Measurements from ENCODE around the gene TFB2M.
"Not testable (repeated sequence)": the region's sequence is repeated elsewhere in the genome, so short reads cannot be mapped to it uniquely, and the experiment has no call there.

The TFB2M gene, protein sequence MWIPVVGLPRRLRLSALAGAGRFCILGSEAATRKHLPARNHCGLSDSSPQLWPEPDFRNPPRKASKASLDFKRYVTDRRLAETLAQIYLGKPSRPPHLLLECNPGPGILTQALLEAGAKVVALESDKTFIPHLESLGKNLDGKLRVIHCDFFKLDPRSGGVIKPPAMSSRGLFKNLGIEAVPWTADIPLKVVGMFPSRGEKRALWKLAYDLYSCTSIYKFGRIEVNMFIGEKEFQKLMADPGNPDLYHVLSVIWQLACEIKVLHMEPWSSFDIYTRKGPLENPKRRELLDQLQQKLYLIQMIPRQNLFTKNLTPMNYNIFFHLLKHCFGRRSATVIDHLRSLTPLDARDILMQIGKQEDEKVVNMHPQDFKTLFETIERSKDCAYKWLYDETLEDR

DNA sequence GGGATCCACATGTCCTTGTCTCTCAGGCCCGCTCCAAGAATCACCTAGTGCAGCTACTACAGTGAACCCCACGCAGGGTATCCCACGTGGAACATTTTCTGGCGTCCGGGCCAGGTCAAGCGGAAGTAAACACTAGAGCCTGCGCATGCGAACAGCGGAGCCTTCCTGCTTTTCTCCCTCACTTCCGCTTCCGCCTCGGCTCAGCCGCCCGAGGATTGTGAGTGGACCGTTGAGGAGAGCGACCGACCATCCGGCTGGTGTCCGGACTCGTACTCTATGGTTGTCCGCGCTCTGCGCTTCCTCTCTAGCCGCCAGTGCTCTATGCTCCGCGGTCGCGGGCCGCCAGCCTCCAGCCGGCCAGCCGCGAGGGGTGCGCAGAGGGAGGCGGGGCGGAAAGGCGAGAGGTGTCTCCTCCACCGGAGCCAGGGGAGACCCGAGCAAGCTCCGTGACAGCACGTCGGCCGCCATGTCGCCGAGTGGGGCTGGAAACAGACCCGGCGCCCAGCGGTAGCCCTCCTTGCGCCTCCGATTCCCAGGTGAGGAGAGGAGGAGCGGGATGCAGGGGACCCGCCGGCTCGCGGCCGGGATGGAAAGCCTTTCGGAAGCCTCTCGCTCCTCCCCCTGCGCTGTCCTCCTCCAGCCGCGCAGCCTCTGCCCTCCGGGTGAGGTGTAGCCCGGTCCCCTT, at the start of gene TFB2M, which contains the start of gene CNST:
TFB2M (minus strand) TSS at position 134 of the 685 bp plus-strand sequence; CDS start at position 11, 123 bp downstream.
CNST (plus strand) TSS at position 329 of the 685 bp plus-strand sequence. CDS start 25,107 bp downstream, outside the sequence.
- in situ Hi-C loops (cut with MboI; ENCODE audit: low sequenced_read_pairs), result no loop called here

DNA sequence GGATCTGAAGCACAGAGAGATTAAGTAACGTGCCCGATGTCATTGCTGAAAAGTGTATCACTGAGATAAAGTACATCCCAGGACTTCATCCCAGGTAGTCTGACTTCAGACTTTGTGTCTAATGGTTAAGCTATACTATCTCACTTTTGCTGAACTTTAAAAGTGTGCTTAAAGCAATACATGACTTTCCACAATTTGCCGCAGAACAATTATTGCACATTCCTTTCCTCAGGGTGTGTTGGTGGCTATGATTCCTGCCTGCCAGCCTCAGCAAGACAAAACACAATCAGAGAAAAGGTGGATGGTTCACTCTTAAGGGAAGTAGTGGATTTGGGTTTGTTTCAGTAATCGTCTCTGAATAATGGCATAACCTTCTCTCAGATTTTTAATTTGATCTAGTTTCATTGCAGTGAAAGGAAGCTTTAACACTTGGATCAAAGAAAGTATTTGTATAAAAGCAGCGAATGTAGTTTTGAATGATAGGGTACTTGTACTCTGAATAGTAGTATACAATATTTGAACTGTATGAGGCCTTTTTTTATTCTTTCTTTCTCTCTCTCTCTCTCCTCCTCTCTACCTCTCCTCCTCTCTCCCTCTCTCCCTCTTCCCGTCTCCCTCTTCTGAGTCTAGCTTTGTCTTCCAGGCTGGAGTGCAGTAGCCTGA, 47.2 kb upstream of the TFB2M start:
- in situ Hi-C loops (cut with MboI; ENCODE audit: low sequenced_read_pairs), result no loop called here

DNA sequence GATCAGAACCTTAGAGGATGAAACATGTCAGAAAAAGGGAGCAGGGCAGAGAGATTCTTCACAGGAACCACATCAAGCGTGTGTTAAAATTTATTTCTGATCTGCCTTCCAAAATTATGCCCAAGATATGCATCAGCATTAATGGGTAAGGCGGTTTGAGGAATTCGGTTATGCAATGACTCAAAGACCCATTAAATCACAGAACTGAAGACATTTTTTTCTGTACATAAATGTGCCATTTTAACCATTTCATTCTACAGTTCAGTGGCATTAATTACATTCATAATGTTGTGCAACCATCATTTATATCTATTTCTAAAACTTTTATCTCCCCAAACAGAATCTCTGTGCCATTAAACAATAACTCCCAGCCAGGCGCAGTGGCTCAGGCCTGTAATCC, 43.6 kb upstream of the TFB2M start:
- in situ Hi-C loops (cut with MboI; ENCODE audit: low sequenced_read_pairs), result no loop called here

DNA sequence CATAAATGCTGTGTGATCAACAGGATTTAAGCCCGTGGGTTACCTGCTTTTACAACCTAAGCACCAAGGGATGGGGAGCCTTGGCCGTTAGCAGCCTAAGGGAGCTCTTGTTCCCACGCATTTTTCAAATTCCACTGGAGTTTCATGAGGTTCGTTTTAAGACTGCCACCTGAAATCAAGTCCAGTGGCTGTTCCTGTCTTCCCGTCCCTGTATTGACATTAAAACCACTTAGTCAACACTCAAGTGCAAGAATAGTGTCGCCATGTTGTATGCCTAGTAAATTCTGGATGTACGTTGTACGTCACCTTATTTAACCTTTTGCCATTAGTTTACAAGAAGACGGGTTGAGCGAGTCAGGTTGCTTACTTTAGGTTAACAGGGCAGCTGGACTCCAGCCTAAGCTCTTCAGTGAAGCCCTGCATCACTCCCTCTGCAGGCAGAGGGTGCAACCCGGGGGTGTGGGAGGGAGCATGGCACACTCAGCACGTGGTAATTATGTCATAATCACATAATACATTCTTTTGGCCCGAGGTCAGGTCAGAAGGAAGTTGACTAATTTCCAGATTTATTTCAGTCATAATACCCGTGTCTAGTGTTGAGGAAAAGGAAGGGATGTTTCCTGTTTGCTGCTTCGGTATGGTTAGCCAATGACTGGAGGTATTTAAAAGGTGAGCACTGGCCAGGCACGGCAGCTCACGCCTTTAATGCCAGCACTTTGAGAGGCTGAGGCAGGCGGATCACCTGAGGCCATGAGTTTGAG, 42.7 kb upstream of the TFB2M start:
- in situ Hi-C loops (cut with MboI; ENCODE audit: low sequenced_read_pairs), result no loop called here

DNA sequence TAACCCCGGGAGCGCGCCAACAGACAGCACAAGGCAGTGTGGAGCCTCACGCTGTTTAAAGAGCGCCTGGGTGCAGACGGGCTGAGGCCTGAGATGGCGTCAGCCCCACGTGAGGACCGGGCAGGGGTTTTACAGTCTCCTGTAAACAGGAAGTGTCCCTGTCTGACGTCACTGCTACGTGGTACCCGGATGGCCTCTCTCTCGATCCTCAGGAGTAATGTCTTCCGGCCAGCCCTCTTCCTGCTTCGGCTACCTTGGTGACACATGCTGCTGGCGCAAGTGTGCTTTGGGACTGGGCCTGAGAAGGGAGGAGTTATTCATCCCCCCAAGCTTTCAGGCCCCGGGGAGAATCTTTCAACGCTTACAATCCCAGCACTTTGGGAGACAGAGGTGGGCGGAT, 41.4 kb upstream of the TFB2M start:
- in situ Hi-C loops (cut with MboI; ENCODE audit: low sequenced_read_pairs), result no loop called here

DNA sequence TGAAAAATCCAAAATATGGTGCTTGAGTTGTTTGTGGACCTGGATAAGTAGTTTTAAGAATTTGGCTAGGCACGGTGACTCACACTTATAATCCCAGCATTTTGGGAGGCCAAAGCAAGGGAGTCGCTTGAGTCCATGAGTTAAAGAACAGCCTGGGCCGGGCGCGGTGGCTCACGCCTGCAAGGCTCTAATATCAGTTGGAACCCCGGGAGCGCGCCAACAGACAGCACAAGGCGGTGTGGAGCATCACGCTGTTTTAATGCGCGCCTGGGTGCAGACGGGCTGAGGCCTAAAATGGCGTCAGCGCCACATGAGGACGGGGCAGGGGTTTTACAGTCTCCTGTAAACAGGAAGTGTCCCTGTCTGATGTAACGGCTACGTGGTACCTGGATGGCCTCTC, 39.2 kb upstream of the TFB2M start:
- in situ Hi-C loops (cut with MboI; ENCODE audit: low sequenced_read_pairs), result not testable (repeated sequence)

DNA sequence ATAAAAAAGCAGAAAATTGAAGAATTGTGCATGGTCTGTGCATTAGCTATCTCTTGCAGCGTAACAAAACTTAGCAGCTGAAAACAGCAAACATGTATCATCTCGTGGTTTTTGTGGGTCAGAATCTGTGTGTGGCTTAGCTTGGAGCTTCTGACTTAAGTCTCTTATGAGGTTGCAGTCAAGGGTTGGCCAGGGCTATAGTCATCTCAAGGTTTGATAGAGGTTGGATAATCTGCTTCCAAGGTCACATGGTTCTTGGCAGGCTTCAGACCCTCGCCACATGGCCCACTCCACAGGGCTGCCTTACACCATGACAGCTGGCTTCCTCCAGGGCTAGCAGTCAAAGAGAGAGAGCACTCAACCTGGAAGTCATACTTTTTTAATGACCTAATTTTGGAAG, 36.1 kb upstream of the TFB2M start:
- in situ Hi-C loops (cut with MboI; ENCODE audit: low sequenced_read_pairs), result no loop called here

DNA sequence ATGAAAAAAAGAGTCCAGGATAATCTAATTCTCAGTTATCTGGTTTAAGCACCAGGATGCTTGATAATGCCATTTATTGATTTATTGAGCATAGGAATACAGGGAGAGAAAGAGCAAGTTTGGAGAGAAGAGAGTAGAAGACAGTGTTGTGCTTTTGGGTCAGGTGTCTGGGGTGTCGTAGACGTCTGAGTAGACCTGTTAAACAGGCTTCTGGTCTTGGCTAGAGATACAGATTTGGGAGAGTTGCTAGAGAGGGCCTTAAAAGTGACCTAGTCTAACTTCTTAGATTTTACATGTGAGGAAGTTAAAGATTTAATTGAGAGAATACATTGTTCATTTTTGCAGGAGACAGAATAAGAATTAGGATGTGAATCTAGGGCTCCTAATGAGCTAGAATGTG, 34.5 kb upstream of the TFB2M start:
- in situ Hi-C loops (cut with MboI; ENCODE audit: low sequenced_read_pairs), result no loop called here

DNA sequence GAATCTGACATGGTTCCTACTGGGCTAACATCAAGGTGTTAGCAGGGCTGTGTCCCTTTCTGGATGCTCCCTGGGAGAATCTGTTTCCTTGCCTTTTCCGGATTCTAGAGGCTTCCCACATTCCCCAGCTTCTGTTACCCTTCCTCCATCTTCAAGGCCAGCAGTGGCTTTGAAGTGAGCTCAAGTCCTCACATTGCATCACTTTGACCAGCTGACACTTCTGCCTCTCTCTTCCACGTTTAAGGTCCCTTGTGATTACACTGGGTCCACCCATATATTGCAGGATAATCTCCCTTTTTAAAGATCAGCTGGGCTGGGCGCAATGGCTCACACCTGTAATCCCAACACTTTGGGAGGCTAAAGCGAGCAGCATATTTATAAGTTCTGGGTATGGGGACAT, 33.3 kb upstream of the TFB2M start:
- in situ Hi-C loops (cut with MboI; ENCODE audit: low sequenced_read_pairs), result no loop called here

DNA sequence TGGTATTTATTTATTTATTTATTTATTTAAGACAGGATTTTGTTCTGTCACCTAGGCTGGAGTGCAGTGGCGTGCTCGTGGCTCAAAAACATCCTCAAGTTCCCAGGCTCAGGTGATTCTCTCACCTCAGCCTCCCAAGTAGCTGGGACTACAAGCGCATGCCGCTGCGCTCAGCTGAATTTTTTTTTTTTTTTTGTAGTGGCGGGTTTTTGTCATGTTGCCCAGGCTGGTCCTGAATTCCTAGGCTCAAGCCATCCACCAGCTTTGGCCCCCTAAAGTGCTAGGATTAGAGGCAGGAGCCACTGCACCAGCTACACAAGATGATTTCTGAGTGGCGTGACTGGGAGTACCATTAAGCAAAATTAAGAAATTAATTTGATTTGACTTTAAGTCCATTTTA, 31.9 kb upstream of the TFB2M start:
- in situ Hi-C loops (cut with MboI; ENCODE audit: low sequenced_read_pairs), result no loop called here

DNA sequence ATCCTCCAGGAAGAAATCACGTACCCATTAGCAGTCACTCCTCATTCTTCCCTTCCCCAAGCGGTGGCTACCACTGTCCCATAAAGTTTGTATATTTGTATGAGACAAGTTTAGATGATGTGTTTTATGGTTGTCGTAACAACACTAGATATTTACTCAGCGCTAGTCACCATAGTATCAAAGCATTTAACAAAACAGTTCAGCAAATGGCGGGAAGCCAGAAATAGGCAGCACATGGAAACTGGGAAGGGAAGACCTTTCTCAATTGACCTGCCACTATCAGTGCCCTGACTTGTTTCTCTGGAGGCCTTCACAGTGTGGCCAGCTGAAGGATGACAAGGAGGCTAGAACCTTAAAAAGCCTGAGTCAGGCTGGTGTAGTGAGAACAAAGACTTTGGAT, 31.3 kb upstream of the TFB2M start:
- in situ Hi-C loops (cut with MboI; ENCODE audit: low sequenced_read_pairs), result no loop called here

DNA sequence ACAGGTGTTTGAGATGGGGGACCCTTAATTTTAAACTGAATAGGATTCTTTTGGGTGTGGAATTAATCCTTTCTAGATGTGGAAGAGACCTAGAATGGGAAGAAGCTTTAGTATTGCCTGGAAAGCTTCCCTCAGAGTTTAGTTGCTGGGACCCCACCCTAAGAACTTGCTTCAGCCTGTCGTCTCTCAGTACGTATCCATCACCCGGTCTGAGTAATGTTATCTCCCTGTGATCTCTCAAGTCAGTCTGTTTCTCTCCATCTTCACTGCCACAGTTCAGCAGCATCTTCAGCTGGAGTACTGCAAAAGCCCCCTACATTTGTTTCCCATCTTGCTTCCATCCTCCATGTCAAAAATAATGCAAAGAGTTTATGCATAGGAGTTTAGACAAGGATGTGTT, 29.1 kb upstream of the TFB2M start:
- in situ Hi-C loops (cut with MboI; ENCODE audit: low sequenced_read_pairs), result no loop called here

DNA sequence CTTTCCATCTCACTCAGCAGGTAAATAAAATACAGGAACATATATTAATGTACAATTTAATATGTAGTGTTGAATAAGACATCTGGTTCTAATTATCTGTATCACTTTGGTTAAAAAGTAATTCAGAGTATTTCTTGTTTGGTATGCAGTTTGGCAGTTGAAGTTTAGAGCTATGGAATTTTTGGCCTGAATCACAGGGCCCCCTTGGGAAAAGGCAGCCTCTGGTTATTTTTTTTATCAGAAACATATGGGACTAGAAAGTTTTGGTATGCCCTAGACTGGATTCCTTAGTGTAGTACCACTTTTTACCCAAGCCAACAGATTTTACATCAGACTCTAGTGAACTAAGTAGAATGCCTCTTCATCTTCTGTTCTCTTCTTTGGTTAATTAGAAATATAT, 26.6 kb upstream of the TFB2M start:
- in situ Hi-C loops (cut with MboI; ENCODE audit: low sequenced_read_pairs), result no loop called here

DNA sequence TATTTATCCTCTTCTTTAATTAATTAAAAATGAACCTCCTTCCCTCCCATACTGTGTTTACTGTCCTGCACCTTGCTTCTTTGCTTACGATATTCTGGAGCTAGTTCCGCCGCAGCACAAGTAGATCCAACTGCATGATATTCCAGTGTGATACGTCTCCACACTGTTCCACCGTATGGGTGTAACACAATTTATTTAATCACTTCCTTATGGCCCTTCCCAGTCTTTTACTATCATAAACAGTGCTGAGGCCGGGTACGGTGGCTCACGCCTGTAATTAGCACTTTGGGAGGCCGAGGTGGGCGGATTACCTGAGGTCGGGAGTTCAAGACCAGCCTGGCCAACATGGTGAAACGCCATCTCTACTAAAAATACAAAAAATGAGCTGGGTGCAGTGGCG, 25.9 kb upstream of the TFB2M start:
- in situ Hi-C loops (cut with MboI; ENCODE audit: low sequenced_read_pairs), result no loop called here

DNA sequence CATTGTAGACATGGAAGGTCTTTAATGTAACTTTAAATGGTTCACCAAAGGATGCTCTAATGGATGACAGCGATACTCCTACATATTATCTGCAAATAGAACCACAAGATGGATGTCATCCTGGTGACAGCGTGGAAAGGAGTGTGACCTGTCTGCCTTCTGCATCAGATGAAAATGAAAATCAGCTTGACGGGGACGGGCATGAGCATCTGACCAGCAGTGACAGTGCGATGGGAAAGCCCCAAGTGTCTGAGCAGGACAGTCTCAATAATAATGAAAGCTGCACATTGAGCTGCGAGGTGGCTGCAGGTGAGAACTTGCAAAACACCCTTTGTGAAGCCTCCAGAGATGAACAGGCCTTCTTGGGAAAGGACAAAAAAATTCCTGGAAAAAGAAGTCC, 25.4 kb upstream of the TFB2M start:
- in situ Hi-C loops (cut with MboI; ENCODE audit: low sequenced_read_pairs), result no loop called here

DNA sequence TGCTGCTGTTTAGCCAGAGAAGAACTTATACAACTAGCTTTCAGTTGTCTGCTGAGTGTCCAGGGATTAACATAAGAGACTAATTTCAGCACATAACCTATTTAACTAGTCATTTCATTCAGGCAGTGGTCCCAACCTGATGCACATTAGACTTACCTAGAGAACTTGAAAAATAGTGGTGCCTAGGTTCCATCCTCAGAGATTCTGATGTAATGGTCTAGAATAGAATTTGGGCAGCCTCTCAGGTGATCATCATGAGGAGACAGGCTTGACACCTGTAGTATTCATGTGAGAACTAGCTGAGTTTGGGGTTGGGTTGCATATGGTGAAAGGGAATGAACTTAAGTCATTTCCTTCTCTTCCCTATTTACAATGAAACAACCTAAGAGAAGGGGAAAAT, 25.0 kb upstream of the TFB2M start:
- in situ Hi-C loops (cut with MboI; ENCODE audit: low sequenced_read_pairs), result no loop called here

DNA sequence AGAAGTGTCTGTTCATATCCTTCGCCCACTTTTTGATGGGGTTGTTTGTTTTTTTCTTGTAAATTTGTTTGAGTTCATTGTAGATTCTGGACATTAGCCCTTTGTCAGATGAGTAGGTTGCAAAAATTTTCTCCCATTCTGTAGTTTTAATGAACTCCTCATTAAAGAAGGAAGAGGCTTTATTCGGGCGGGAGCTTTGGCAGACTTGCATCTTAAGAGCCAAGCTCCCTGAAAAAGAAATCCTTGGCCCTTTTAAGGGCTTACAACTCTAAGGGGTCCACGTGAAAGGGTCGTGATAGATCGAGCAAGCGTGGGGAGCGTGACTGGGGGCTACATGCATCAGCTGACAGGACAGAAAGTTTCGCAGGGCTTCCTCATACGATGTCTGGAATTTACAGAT, 23.9 kb upstream of the TFB2M start:
- in situ Hi-C loops (cut with MboI; ENCODE audit: low sequenced_read_pairs), result not testable (repeated sequence)

DNA sequence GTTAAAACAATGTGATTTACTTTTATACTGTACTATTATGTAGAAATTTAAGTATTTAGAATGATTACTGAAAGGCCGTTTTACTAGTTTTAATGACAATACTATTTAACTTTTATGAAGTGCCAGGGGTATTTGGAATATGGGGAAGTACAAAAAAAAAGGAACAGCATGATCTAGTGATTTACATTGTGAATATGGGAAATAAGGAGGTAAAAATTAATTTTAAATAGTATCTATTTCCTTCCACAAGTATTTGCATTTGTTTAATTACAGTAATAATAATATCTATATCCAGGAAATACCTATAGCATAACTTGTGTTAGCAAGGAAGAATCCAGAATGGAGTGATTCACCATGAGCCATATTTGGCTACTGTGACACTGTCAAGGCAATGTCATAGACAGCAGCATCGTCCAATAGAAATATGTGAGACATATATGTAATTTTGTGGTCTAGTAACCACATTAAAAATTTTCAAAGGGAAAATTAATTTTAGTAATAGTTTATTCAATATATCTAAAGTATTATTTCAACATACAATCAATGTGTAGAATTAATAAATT, 22.2 kb upstream of the TFB2M start:
- in situ Hi-C loops (cut with MboI; ENCODE audit: low sequenced_read_pairs), result no loop called here

DNA sequence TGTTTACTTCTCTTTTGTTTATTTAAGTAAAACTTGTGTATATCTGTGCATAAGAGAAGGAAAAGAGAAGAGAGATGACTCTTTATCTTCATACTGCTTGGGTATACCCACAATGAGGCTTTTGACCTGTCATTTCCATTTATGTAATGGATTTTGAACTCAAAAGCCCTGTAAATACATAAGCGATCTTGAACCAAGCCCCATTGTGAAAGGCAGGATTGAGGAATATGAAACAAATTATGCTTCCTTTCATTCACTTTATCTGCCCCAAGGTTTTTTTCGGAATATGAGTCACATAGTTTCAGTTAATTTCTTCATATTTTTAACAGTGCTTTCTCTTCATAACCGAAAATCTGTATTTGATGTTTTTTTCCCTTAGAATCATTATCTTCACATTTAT, 21.5 kb upstream of the TFB2M start:
- in situ Hi-C loops (cut with MboI; ENCODE audit: low sequenced_read_pairs), result no loop called here

DNA sequence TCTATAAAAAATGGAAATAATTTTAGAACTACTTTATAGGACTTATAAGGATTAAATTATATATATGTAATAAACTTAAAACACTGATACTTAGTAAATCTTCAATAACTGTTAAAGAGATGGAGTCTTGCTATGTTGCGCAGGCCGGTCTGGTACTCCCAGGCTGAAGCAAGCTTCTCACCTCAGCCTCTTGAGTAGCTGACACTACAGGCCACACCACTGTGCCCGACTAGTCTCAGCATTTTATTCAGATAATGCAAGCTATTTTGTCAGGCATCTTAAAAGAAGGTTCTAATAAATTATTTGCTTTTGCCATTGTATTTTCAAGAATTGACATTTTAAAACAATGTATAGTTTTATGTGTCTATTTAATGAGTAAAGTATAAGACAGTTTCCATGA, 21.0 kb upstream of the TFB2M start:
- in situ Hi-C loops (cut with MboI; ENCODE audit: low sequenced_read_pairs), result no loop called here
